Panc1 (cell line): ENCODE results near the gene COQ5.

Experiments used
- CTCF ChIP-seq: fragments of 450-650 bp; IDR thresholded peaks from 2 replicates; pipeline ENCODE4 v1.5.1; 2017; ENCODE audit warnings: mild to moderate bottlenecking
- POLR2AphosphoS5 ChIP-seq: IDR thresholded peaks from 2 replicates; pipeline ENCODE4 v1.6.1; 2012; ENCODE audit warnings: mild to moderate bottlenecking, low read depth, low read length, moderate library complexity

GRCh38 chr12:120488057-120488640 is 40.8 kb downstream of the COQ5 start:
- TF ChIP-seq CTCF (no peak), POLR2AphosphoS5 (no peak)
